WERI-Rb-1 (cell line): Measurements from ENCODE around the gene MYADML2.

Source experiments
- DNase-seq: peaks from one replicate; pipeline ENCODE4 v3.0.0-alpha.2; 2020
- H3K27ac ChIP-seq: fragments of 250-450 bp; sonication (Bioruptor Pico); 2 replicates; pipeline ENCODE4 v1.5.1; 2020; ENCODE audit warnings: mild to moderate bottlenecking, moderate library complexity
- H3K27me3 ChIP-seq: fragments of 250-450 bp; sonication (Bioruptor Pico); 2 replicates; pipeline ENCODE4 v1.5.1; 2021; ENCODE audit warnings: mild to moderate bottlenecking, low read depth, moderate library complexity; ENCODE audit not compliant: insufficient read depth, severe bottlenecking
- H3K36me3 ChIP-seq: fragments of 250-450 bp; sonication (Bioruptor Pico); 2 replicates; pipeline ENCODE4 v1.5.1; 2020; ENCODE audit warnings: mild to moderate bottlenecking, moderate library complexity
- H3K4me3 ChIP-seq: 2 replicates; pipeline ENCODE4 v1.5.1; 2011; ENCODE audit warnings: low read depth, mild to moderate bottlenecking, control low read depth, low read length
- H3K9me3 ChIP-seq: fragments of 250-450 bp; sonication (Bioruptor Pico); 2 replicates; pipeline ENCODE4 v1.5.1; 2021; ENCODE audit warnings: mild to moderate bottlenecking, moderate library complexity; ENCODE audit not compliant: severe bottlenecking
- TF ChIP-seq, protein P1 (sequence below): IDR thresholded peaks from 2 replicates; pipeline ENCODE4 v1.5.1; 2011; ENCODE audit warnings: low read depth, mild to moderate bottlenecking, control low read depth, inconsistent platforms, low read length

The MYADML2 gene

DNA sequence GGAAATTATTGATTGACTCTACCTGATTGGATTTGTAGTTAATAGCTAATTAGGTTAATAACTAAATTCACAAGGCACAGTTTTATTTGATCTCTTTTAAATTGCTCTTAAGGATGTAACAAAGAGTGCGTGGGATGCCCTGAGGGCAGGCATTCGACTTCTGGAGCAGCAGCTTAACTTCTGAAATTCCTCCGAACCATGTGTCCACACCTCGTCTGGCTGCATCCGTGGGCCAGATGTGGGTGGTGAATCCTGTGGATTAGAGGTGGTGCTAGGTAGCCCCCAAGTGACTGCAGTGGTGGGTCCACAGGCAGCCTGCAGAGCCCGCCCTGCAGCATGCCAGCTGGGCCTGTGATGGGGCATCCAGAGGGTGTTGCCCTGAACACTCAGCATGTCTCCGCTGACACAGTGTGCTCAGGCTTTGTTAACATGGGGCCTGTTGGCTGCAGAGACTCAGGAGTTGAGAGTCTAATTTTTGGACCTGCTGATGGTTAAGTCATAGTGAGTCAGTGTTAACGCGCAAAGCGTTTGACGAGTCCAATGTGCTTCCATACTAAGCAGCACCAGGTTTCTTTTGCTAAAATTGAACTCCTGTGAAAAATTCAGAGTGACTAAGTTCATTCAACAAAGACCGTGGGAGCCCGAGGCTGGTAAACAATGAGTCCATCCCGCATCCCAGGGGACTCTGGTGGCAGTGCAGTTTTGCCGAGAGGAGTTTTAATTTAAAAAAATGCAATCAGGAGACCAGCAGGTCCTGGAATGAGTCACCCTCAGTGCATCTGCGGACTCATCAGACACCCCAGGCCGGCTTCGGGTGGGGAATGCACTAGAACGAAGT is 48.8 kb downstream of the MYADML2 start:
- Histone ChIP-seq H3K4me3 (no peak overlapping the region), H3K36me3 (peaks cover 69% of the 10 kb centered on the region), H3K27ac (no peak overlapping the region), H3K9me3 (no peaks in the 10 kb centered on the region), H3K27me3 (no peaks in the 10 kb centered on the region)
- DNase-seq = no peak
- TF ChIP-seq, protein P1, sequence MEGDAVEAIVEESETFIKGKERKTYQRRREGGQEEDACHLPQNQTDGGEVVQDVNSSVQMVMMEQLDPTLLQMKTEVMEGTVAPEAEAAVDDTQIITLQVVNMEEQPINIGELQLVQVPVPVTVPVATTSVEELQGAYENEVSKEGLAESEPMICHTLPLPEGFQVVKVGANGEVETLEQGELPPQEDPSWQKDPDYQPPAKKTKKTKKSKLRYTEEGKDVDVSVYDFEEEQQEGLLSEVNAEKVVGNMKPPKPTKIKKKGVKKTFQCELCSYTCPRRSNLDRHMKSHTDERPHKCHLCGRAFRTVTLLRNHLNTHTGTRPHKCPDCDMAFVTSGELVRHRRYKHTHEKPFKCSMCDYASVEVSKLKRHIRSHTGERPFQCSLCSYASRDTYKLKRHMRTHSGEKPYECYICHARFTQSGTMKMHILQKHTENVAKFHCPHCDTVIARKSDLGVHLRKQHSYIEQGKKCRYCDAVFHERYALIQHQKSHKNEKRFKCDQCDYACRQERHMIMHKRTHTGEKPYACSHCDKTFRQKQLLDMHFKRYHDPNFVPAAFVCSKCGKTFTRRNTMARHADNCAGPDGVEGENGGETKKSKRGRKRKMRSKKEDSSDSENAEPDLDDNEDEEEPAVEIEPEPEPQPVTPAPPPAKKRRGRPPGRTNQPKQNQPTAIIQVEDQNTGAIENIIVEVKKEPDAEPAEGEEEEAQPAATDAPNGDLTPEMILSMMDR = no peak

DNA sequence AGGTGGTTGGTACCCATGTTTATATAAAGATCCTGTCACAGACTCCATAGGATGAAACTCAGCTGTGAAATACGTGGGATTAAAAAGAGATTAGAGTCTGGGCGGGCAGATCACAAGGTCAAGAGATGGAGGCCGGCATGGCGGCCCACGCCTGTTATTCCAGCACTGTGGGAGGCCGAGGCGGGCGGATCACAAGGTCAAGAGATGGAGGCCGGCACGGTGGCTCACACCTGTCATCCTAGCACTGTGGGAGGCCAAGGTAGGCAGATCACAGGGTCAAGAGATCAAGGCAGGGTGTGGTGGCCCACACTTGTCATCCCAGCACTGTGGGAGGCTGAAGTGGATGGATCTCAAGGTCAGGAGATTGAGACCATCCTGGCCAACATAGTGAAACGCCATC is 51.6 kb downstream of the MYADML2 start:
- Histone ChIP-seq H3K36me3 (peaks cover 73% of the 10 kb centered on the region), H3K9me3 (no peaks in the 10 kb centered on the region), H3K27me3 (no peaks in the 10 kb centered on the region), H3K4me3 (no peak overlapping the region), H3K27ac (no peak overlapping the region)
- TF ChIP-seq, protein P1 = no peak
- DNase-seq = no peak

DNA sequence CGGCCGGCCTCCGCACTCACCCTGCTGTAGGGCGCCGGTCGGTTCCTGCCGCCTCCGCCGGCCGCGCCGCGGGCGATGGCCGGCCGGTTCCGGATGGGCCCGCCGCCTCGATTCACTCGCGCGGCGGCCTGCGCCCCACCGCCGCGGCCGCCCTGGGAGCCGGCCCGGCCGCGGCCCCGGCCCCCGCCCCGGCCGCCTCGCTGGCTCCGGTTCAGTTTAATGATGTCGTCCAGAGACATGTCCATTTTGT is 55.8 kb downstream of the MYADML2 start:
- H3K27ac ChIP-seq = peak overlapping the region; percentile 90
- H3K36me3 ChIP-seq = peaks cover 74% of the 10 kb centered on the region
- TF ChIP-seq, protein P1 = no peak
- DNase-seq = no peak
- no peaks in the 10 kb centered on the region for H3K9me3 ChIP-seq
- peak overlapping the region; percentile 93 for H3K4me3 ChIP-seq
- H3K27me3 ChIP-seq = no peaks in the 10 kb centered on the region

DNA sequence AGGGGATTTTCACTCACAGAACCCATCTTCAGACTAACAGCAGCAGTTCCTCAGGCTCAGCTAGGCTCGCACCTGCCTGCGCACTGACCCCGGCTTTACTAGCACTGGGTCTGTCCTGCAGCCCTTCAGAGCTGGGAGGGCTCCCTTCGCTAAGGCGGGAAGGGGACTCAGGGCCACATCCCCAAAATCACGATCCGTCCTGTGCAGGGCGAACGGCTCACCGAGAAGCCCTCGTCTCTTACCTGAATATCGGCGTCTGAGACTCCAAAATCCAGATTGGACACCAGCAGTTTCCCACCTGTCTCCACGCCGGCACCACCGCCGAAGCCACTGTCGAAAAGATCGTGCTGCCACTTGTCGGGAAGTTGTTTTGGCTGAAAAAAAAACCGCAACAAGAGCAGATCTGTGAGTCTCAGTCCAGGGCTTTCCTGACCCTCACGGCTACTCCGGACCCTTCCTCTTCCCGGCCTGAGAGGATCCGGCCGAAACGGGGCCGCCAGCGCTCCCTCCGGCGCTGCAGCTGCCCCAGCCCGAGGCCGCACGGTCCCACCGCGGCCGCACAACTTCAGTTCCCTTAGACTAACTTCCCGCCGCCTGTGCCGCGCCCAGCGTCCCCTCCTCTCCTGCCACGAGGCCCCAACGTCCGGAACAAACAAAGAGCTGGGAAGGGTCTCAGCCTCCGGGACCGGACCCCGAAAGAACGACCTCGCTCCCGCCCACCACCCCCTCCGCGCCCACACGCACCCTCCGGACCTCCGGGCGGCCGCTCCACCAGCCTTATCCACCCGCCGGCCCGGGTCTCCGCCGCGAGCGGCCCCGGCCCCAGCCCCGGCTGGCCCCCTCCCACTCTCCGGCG is 56.4 kb downstream of the MYADML2 start:
- Histone ChIP-seq H3K9me3 (no peaks in the 10 kb centered on the region), H3K36me3 (peaks cover 74% of the 10 kb centered on the region), H3K27ac (peak overlapping the region; percentile 90), H3K27me3 (no peaks in the 10 kb centered on the region), H3K4me3 (peak overlapping the region; percentile 93)
- no peak for DNase-seq
- TF ChIP-seq, protein P1 = no peak
